Kidney (tissue), 14 donors: ENCODE results near the gene UROS. TPM values are rescaled to one million over a fixed set of nuclear protein-coding genes. Genes with fewer than 3 reads are reported as not detected.

Experiments used
- DNase-seq, 5 donors: peaks; one replicate each; pipeline ENCODE4 v3.0.0-alpha.2; 2013 to 2020
- FAIRE-seq: peaks from 2 replicates; lab custom pipeline; 2012; peaks lifted over from hg19 to GRCh38; lab: Jason Lieb, UNC
- H3K27ac ChIP-seq, 2 donors: one replicate each; pipeline ENCODE4 v1.7.0; 2013; ENCODE audit warnings: low read depth in 2 of 2, low read length in 2 of 2, inconsistent platforms in 1 of 2
- H3K27me3 ChIP-seq: one replicate; pipeline ENCODE4 v1.7.1; 2013; ENCODE audit warnings: low read length, inconsistent platforms; ENCODE audit not compliant: control insufficient read depth, insufficient read depth
- H3K36me3 ChIP-seq, 3 donors: one replicate each; pipeline versions ENCODE4 v1.7.0 to v1.7.1; 2013; ENCODE audit warnings: low read length in 3 of 3, control low read depth in 1 of 3, inconsistent platforms in 1 of 3; ENCODE audit not compliant: insufficient read depth in 3 of 3, control insufficient read depth in 2 of 3
- H3K4me1 ChIP-seq, 3 donors: one replicate each; pipeline versions ENCODE4 v1.7.0 to v1.7.1; 2013; ENCODE audit warnings: low read length in 3 of 3, inconsistent platforms in 1 of 3, low read depth in 1 of 3; ENCODE audit not compliant: control insufficient read depth in 2 of 3, insufficient read depth in 2 of 3
- H3K4me3 ChIP-seq, 3 donors: one replicate each; pipeline versions ENCODE4 v1.7.0 to v1.8.1; 2013; ENCODE audit warnings: low read length in 3 of 3, control low read depth in 1 of 3, inconsistent platforms in 1 of 3
- H3K9ac ChIP-seq, 3 donors: one replicate each; pipeline versions ENCODE4 v1.7.0 to v1.7.1; 2013; ENCODE audit warnings: low read length in 3 of 3, control low read depth in 1 of 3, inconsistent platforms in 1 of 3
- H3K9me3 ChIP-seq, 3 donors: one replicate each; pipeline versions ENCODE4 v1.7.0 to v1.7.1; 2013; ENCODE audit warnings: low read length in 3 of 3, control low read depth in 1 of 3, inconsistent platforms in 1 of 3; ENCODE audit not compliant: control insufficient read depth in 2 of 3, insufficient read depth in 1 of 3
- CTCF ChIP-seq: IDR thresholded peaks from 3 replicates; pipeline ENCODE4 v1.5.1; 2012; ENCODE audit warnings: mild to moderate bottlenecking, moderate library complexity, borderline replicate concordance; ENCODE audit not compliant: insufficient read depth; ENCODE audit errors: extremely low read depth
- intact Hi-C: fragments of 100-400 bp; cut with DNase I; formaldehyde crosslinking; loops from one replicate; pipeline ENCODE4 v1.11.1; 2022
- polyA plus RNA-seq: library from polyadenylated mRNA; stranded (reverse); fragments of 350-450 nt; fragmentation: Illumina TruSeq; extraction: RNeasy Lipid Tissue Mini Kit (QIAGEN cat#74804); gene quantifications from one replicate; pipeline ENCODE4 v1.2.3, GENCODE V29; 2014; ENCODE audit warnings: low read depth, low replicate concordance; ENCODE audit not compliant: insufficient read depth
- total RNA-seq: library from RNA; stranded (reverse); fragmentation: NEBNext Ultra II Directional; extraction: Animal tissue kit (Norgen Biotek cat#: 25700); gene quantifications from one replicate; pipeline ENCODE4 v1.2.1, GENCODE V29; 2021
- donor health status: control.
- donor health status: control.
- donor health status: control.
- donor health status: control.
- donor health status: control.
- donor health status: DM: yes; HTN: yes; CAD: no.
- donor health status: Normal renal cell carcinoma (clear cell type).

The UROS gene
- total and polyA plus RNA-seq, 2 donors from 2014 or later, result 42.1 to 81.7 TPM

DNA sequence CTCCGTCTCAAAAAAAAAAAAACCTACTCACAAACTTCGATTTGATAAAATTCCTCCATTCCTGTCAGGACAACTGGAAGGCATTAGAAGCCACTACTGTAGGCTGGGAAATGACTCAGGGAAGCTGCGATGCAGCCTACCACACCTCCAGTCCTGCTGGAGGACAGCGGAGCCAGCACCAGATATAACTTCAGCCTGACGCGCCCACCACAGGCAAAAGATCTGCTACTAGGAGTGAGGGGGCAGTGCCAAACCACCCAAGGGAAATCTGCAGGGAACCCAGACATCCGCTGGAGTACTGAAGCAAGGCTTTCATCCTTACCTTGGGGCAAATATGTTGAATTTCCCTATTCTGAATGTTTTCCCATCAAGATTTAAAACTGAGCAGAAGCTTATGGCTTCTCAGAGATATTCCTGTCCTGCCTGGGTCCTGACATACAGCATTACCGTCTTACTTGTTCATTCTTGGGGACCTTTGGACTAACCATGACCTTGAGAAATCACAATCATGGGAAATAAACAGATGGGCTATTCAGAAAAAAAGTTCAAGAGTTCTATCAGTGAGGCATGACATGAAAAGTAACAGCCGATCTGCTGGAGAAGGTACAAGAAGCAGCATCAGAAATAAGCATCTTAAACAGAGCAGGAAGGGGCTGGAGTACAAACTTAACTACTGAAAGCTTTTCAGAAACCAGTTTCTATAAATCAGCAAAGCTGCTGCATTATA lies 20.7 kb upstream of the UROS start:
- intact Hi-C loops, result no loop called here
- Histone ChIP-seq H3K4me3 (no peak overlapping the region), H3K27ac (no peak overlapping the region), H3K36me3 (peaks cover 0 to 33% (median 25%) of the 10 kb centered on the region in 3 donors), H3K4me1 (no peaks in the 10 kb centered on the region), H3K9ac (no peak overlapping the region), H3K9me3 (no peaks in the 10 kb centered on the region), H3K27me3 (no peaks in the 10 kb centered on the region)
- no peak for TF ChIP-seq CTCF
- FAIRE-seq (no peak), DNase-seq (peak in 2 of 5 donors; percentile 5 to 34)

DNA sequence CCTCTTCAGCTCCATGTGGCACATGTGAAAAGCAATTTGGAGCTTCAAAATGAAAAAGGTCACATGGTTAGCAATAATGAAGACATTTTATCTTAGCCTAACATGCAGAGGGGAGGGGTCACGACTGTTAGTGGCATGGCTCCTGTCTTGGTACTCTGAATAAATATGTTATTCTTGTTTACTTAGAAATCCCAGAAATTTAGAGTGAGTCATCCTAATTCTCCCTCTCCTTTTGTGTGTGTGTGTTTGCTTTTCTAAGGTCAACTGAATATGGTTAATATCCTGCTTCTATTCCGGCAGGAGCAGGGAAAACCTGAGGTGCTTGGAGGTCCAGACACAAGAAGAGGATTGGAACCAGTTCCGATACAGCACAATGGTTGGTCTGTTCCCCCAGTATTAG lies 17.9 kb upstream of the UROS start:
- no peak overlapping the region for H3K27ac ChIP-seq
- FAIRE-seq, result no peak
- no peaks in the 10 kb centered on the region for H3K4me1 ChIP-seq
- H3K9me3 ChIP-seq, result no peaks in the 10 kb centered on the region
- H3K9ac ChIP-seq, result no peak overlapping the region
- peaks cover 3 to 39% (median 32%) of the 10 kb centered on the region in 3 donors for H3K36me3 ChIP-seq
- DNase-seq, result no peak
- no peak for TF ChIP-seq CTCF
- H3K4me3 ChIP-seq, result no peak overlapping the region
- intact Hi-C loops, result no loop called here
- no peaks in the 10 kb centered on the region for H3K27me3 ChIP-seq

DNA sequence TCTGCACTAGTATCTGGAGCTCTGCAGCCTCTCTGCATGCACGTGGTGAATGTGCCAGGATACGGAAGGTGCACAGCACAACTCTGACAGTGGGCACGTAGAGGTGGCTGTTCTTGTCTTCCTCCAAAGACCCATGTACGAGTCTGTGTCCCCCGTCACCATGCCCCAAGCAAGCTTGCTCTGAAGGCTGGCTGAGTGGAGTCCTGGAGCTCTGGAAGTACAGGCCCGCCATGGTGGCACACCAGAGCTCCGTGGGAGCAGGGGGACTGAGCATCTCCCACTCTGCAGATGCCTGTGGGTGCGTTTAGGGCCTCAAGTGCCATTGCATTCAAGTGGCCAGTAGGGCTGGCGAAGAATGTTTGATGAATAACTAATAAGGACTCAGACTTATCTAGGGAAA lies 17.3 kb upstream of the UROS start:
- H3K4me1 ChIP-seq, result no peaks in the 10 kb centered on the region
- no peaks in the 10 kb centered on the region for H3K27me3 ChIP-seq
- H3K9me3 ChIP-seq, result no peaks in the 10 kb centered on the region
- no peak overlapping the region for H3K9ac ChIP-seq
- no peak overlapping the region for H3K4me3 ChIP-seq
- intact Hi-C loops, result no loop called here
- H3K36me3 ChIP-seq, result peaks cover 3 to 39% (median 34%) of the 10 kb centered on the region in 3 donors
- no peak for FAIRE-seq
- no peak for DNase-seq
- TF ChIP-seq CTCF, result no peak
- no peak overlapping the region for H3K27ac ChIP-seq
